GM18909 (cell line): ENCODE results near the gene NFASC.

Experiments used
- ATAC-seq: cut with Tn5 transposase; IDR thresholded peaks from one replicate; pipeline ENCODE4 v1.9.1; 2021; ENCODE audit warnings: mild to moderate bottlenecking; ENCODE audit not compliant: unreplicated experiment, poor library complexity

The NFASC gene

DNA sequence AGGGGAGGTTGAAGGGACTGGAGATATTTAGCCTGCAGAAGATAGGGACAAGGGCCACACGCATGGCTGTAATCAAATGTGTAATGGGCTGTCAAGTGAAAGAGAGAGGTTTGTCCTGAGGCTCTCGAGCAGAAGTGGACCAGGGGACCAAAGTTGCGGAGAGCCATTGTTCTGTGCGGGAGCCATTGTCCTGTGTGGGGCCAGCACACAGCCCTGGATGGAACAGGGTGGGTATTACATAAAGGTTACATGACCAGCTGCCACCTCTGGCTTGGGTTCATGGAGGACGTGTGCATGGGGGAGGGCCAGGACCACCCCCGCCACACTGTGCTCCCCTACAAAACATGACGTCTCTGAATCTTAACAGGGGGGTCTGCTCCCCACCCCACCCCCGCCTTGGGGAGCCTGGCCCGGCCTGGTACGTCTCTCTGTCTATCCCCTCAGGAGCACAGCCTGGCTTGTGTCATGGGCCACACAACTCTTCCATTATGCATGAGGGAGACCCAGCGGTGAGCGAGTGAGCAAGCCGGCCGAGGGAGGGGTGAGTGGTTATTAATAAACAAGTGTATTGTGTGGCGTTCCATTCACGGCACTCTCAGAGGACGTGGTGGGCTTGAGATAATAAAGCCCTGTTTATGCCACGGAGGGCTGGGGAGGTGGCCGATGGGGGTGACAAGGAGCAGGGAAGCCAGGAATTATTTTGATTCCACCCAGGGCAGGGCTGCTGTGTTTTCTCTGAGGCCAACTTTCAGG is at the start of gene NFASC:
TSS of gene NFASC (plus strand) at position 703 of the 753 bp plus-strand sequence. CDS start 73,454 bp downstream, outside the sequence.
- ATAC-seq, result no peak

DNA sequence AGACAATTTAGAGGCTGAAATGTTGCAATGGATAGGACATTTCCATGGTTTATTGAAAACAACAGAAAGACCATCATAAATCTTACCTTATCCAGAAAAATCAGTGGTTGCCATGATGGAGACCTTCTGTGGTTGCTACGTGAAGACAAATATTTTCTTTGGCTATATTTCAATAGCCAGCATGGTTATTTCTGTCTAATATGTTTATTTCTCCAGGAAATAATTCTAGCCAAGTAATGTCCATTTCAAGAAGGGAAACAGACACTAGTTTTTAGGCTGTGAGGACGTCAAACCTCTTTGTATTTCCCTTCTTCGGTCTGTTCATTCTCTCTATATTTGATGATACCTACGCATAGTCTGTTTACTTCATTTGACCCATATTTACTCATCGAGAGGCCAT is 49.2 kb upstream of the NFASC start:
- no peak for ATAC-seq

DNA sequence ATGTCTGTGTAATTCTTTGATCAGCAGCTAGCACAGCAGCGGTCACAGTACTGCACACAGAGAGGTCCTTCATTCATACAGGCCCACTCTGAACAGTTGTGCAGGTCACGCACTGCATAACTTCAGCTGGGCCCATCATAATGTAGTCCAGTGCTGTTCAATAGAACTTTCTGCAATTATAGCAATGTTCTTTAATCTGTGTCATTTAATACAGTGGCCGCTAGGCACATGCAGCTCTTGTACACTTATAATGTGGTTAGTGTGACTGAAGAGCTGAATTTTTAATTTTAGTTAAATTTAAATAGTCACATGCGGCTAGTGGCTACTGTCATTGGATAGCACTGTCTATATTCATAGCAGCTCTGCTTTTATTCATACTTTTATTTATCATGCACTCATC is 48.7 kb upstream of the NFASC start:
- no peak for ATAC-seq

DNA sequence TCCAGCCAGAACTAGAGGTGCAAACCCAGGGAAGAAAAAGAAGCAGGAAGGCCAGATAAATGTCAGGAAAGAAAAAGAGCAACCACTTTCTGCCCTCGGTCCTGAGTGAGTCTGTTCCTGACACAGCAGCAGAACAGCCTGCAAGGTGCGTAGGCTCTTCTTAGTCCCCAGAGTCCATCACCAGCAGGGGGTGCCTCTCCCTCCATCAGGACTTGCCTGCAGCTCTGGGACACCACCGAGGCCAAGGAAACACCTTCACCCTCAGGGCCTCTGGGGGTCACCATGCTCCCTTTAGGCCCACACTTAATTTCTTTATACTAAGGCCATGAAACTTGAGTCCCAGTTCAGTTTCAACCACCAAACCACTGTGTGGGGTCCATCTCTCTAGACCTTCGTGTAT is 43.7 kb upstream of the NFASC start:
- no peak for ATAC-seq

DNA sequence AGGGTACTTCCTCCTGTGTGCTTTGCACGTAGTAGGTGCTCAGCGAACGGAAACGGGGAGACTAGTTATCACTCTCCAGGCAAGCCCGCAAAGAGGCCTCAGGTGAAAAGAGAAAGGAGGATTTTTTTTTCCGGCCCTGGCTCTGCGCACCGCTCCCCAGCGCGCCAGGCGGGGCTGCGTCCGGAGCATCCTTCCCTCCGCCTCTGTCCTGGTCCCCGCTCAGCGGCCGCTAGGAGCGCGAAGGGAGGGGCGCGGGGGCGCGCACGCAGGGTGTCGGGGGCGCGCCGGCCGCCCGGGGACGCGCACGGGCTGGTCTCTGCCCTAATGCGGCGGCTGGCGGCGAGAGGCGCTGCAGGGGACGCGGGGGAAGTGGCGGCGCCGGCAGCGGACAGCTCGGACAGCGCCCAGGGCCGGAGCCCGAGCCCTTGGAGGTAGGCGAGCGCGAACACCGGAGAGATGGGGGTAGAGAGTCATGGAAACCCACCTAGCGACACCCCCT is 42.3 kb upstream of the NFASC start:
- ATAC-seq, result no peak

DNA sequence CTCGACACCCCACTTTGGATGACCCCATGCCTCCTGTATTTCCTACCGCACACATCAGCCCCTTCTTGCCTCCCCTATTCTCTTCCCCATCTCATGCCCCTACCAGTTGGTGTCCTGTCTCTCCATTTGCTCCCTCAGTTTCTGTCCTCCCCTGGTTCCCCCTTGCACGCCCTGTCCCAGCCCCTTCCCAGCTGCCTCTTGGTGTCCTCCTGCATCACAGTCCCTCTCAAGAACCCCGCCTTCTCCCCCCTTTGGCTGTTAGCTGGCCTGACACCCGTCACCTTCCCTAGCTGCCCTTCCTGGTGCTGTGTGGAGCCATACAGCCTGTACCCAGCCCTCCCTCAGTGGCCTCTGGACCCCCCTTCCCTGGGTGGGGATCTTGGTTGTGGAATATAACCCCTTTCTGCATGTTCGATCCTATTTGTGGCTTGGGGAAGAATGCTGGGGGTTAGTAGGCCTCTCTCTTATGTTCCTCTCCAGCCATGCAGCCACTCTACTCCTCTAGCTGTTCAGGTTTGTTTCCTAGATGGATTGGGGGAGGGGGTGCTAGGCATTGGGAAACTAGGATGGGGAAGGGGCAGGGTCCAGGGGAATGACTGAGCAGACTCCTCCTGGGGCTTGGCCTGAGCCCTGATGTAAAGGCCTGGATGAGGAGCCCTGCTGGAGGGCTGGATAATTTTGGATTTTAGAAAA is 41.4 kb upstream of the NFASC start:
- no peak for ATAC-seq

DNA sequence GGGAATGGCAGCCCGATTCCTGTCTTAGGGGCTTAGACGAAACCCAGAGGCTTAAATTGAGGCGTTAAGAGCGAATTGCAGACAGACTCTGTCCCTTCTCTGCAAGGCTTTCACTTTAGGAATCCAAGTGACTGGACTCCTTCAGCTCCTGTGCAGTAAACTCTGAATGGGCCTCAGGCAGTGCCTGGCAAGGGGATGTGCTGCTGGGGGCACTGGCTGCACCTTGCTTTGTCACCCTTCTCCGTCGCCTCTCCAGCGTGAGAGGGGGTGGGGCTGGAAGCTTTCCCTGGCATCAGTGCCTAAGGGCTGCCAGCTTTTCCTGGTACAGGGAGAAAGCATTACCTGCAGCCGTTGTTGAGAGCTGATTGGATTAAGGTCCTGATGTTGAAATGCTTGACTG is 39.9 kb upstream of the NFASC start:
- no peak for ATAC-seq

DNA sequence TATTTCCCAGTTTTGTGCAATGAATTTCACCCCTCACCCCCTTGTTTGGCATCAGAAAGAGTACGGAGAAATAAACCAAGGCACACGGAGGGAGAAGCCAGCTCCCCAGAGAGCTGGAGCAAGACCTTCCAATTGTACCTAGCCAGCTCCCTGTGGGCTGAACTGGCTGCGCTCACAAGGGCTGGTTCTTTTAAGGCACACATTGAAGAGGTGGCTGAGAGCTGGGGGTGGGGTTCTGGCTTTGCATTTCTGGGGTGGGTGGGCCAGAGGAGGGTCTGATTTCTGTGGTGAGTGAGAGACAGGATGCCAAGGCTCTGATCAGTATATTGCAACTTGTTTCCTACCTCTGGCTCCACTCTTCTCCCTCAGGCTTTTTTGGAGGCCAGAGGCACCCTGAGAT is 39.5 kb upstream of the NFASC start:
- ATAC-seq, result no peak

DNA sequence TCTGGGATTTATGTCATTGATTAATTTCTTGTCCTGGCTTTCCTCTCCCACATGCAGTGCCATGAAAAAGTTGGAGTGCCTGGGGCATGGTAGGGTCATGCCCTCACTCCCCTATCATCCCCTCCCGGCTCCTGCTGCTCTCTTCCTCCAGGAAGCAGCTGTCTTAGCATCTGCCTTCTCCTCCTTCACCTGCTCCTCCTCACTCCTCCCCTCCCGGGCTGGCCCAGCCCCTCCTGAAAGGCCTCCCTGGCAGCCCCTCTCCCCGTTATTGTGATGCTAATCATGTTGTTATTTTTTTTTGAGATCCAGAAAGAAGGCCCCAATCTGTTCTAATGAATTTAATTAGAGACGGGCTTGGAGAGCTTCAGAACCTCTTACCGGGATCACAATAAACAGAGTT is 36.3 kb upstream of the NFASC start:
- ATAC-seq, result no peak

DNA sequence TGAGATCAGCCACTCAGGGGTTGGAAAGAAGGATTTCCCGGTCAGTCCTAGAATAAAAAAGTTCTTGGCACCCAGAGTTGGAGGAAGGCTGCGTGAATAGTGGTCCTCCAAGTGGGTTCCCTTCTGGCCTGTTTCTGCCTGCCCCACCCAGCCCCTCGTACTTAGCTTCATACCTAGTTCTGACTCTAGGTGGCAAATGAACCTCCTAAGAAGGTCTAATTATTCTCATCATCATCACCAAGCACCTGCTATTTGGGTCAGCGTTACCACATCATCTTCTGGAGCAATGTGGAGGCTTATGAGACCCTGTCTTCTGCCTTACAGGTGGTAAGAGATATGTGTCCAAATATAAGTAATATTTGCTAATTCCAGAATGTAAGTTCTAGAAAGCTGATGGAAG is 35.9 kb upstream of the NFASC start:
- ATAC-seq, result no peak

DNA sequence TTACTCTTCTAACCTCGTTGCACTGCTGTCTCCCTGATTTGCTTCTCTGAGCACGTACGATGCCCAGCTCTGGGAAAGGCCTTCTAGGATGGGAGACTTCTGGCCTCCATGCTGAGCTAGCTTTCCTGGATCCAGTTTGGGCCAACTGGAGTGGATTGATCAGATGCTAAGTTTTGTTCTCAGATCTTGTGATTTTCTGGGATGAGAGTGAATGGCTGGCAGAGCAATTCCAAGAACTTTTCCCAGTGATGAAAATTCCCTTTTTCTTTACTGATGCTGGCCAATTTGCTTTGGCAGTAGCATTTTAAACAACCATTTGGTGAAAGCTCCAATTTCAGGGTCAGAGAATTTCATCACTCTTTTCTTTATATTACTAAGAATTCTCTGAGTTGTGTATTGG is 34.9 kb upstream of the NFASC start:
- ATAC-seq, result no peak

DNA sequence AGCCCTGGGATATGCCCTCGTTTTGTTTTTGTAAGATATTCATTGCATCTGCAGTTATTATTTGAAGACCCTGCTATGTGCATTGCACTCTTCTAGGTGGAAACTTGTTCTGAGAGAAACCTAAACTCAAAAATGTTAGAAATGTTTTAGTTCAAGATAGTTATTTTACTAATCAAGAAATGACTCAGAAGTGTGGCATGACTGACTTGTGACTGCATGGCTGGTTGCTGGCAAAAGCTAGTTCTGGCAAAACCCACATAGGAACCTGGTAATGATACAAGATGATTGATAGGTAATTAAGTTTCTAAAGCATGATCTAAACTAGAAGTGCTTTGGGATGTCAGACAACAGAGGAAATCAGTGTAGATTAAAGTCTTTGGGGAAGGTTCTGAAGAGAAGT is 33.8 kb upstream of the NFASC start:
- no peak for ATAC-seq

DNA sequence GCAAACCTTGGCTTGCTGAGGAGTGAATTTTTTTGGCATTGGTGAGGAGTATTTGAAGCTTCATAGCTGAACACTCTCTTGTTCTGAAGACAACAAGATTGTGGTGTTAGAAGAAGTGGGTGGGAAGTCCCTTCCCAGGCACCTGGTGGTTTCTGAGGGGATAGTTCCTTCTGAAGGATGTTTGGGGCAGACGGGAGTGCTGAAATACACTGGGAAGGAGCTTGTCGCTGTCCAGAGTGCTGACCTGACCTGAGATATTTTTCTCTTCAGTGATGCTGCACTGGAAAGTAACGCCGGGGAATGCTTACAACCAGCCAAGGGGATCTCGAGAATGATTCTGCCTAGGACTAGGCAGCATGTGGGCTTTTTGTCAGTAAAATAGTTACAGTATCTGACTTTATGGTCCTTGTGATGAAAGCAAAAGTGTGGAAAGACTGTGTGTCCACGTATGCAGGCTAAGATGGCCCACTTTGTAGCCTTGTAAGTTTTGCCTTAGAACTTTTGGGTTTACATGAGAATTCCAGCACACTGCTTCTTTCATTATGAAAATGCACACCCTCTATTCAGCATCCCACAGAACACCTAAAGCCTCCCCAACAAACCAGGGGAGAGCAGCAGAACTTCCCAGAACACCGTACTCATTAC is 33.1 kb upstream of the NFASC start:
- ATAC-seq, result no peak

DNA sequence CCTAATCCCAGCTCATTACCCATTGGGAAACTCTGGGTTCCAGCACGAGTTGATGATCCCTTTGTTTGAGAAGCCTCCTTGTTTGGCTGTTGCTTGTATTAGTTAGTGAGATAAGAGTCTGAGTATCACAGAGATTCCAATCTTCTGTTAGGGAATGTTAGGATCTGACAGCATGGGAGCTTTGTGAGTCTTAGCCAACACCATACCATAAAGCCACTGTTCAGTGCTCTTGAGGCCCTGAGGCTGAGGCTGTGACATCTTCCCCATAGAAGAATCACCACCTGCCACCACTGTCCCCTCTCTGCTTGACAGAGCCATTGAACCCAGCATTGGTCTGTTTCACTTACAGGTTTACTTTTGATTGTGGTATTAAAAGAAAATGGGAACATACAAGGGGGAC is 29.3 kb upstream of the NFASC start:
- no peak for ATAC-seq

DNA sequence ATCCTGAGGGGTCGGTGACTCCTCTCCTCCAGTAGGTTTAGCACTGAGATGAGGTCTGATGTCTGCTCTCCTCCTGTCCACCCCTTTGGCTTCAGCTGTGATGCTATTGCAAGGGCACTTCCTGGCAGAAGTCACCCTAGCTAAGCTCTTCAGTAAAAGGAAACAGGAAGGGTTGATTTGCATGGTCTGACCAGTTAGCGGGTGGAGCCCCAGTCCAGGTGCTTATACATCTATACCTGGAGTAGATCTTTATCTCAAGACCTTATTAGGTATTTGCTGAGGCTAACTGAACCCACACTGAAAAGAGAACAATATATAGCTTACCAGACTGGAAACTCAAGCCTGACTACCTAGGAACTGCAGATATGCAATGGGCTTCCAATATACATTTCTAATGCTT is 28.9 kb upstream of the NFASC start:
- ATAC-seq, result no peak

DNA sequence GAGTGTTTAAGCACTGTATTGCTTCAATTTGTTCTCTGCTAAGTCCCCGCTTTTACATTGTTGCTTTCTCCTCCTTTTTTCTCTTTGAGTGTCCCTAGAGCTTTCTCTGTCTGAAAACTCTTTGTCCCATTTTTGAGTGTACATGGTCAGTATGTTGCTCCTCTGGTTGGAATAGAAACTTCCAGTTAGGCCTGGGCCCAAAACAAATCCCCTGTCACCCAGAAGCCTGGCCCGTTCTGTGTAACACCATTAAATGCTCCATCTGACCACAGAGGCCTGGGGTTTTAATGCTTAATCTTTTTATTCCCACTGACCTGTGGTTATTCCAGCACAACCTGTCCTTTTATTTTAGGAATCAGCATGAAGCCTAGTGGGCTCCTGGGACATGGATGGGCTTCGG is 28.3 kb upstream of the NFASC start:
- no peak for ATAC-seq

DNA sequence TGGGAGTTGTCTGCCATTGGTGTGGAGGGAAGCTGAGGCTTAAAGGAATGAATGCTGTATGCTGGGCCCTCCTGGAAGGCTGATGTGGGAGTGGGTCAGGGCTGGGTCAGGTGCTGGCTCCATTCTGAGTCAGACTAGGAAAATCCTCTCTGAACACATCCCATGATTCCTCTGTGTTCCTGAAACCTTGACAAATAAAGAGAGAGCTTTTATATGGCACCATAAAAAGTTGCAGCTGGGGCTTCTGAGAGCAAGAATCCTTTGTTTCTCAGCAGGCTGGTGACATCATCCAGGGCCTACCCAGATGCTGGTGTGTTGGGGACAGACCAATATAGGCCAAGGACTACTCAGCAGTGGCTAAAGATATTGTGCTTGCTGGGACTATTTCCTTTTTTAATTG is 27.8 kb upstream of the NFASC start:
- ATAC-seq, result no peak

DNA sequence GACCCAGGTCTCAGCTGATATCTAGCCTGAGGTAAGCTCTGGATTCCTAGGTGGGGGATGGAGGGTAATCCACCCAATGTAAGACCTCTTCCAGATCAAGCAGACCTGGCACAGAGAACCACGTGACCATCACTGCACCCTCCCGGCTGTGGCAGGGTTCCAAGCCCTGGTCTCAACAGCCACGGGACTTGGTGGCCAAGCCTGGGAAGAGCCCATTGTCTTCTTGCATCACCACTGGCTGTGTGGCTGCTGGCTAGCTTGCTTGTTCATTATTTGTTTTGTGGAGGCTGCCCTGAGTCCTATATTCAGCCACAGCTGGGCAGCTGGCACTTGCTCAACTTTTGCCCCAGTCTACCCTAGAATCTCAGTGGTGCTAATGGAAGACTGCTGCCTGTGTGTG is 24.1 kb upstream of the NFASC start:
- no peak for ATAC-seq

DNA sequence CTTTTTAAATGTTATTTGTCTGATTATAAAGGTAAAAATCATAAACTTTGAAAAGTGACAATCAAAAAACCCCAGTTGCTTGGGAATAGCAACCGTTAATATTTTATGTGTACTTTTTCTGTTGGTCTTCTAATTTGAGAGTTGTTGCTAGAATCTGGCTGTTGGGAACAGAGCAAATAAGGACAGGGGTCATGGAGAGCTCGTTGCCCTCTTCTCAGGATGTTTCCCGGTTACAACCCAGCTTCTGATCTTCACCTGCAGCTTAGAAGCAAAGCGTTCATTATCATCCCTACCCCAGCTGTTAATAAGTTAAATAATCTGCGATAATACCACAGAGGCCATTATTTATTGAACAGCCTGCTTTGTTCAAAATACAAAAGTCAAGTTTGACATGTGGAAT is 22.1 kb upstream of the NFASC start:
- no peak for ATAC-seq

DNA sequence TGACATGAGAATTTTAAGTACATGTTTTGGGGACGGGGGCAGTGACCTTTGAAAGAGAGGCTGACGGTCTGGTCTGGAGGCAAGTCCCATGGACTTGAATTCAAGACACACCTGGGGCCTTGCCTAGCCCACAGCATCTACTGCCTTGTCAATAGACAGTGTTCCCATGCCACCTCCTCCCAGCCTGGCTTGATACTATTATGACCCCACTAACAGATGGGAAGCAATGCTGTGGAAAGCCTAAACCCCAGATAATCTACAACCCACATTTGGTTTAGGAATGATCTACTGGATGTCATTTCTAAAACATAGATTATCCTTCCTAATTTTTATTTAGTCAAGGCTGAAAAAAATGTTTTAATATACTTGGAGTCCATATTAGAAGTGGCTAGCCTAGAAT is 17.8 kb upstream of the NFASC start:
- ATAC-seq, result no peak

DNA sequence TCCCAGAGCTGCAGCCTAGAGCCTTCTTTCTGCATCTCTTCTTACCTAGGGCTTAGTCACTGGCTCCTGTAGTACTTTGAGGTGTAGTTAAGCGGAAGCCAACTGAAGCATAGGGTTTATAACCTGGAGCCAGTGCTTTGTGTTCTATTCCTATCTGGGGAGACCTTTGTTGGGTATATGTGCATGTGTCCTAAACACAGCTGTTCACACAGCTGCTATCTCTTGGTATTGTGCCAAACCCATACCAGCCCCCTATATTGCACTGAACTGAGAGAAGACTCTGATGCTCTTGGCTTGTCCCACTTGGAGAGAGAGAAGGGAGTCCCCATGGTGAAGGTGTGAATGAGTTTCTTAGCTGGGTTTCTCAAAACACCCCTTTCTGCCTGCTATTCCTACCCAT is 17.2 kb upstream of the NFASC start:
- ATAC-seq, result no peak
